Upper lobe of left lung (tissue), 6 donors: ENCODE results near the gene DACT2. TPM values are rescaled to one million over a fixed set of nuclear protein-coding genes. Genes with fewer than 3 reads are reported as not detected.
"Not testable (repeated sequence)": the region's sequence is repeated elsewhere in the genome, so short reads cannot be mapped to it uniquely, and the experiment has no call there.

Experiments used
- ATAC-seq, 2 donors: fragments of 200-7000 bp; cut with Tn5 transposase; one replicate each; pipeline ENCODE4 v1.9.1; 2022; ENCODE audit warnings: mild to moderate bottlenecking in 2 of 2, moderate library complexity in 2 of 2; ENCODE audit not compliant: low FRiP score in 2 of 2
- DNase-seq, 2 donors: peaks; one replicate each; pipeline ENCODE4 v3.0.0-alpha.2; 2019 to 2020
- H3K27ac ChIP-seq, 4 donors: fragments of 200-600 bp; sonication (generic); one replicate each; pipeline ENCODE4 v1.5.1; 2016 to 2019
- H3K27me3 ChIP-seq, 4 donors: fragments of 200-600 bp; sonication (generic); one replicate each; pipeline ENCODE4 v1.5.1; 2017 to 2019
- H3K36me3 ChIP-seq, 4 donors: fragments of 200-600 bp; sonication (generic); one replicate each; pipeline ENCODE4 v1.5.1; 2016 to 2019
- H3K4me1 ChIP-seq, 4 donors: fragments of 200-600 bp; sonication (generic); one replicate each; pipeline ENCODE4 v1.5.1; 2018 to 2019
- H3K4me3 ChIP-seq, 4 donors: fragments of 200-600 bp; sonication (generic); one replicate each; pipeline ENCODE4 v1.5.1; 2017 to 2019; ENCODE audit warnings: mild to moderate bottlenecking in 2 of 4, moderate library complexity in 1 of 4
- H3K9me3 ChIP-seq, 4 donors: fragments of 200-600 bp; sonication (generic); one replicate each; pipeline ENCODE4 v1.5.1; 2018 to 2019
- CTCF ChIP-seq, 6 experiments: fragments of 450-650 bp in 4 of 6; fragments of 200-600 bp in 2 of 6; sonication (generic) in 2 of 6; IDR thresholded peaks; one replicate each; pipeline ENCODE4 v1.5.1; 2016 to 2019; ENCODE audit warnings: antibody characterized with exemption in 6 of 6
- EP300 ChIP-seq, 4 donors: sonication (generic); formaldehyde crosslinking; IDR thresholded peaks; one replicate each; pipeline ENCODE4 v1.5.1; 2017; ENCODE audit warnings: antibody characterized with exemption in 4 of 4, control low read depth in 2 of 4
- POLR2A ChIP-seq, 4 donors: fragments of 450-650 bp; IDR thresholded peaks; one replicate each; pipeline ENCODE4 v1.5.1; 2016 to 2017; ENCODE audit warnings: antibody characterized with exemption in 4 of 4, mild to moderate bottlenecking in 2 of 4
- POLR2AphosphoS5 ChIP-seq, 2 donors: sonication (generic); formaldehyde crosslinking; IDR thresholded peaks; one replicate each; pipeline ENCODE4 v1.5.1; 2017; ENCODE audit warnings: antibody characterized with exemption in 2 of 2
- WGBS, 2 donors: methylation state at CpG; one replicate each; pipeline ENCODE4 v1.1.5; 2017 to 2018; 5-methylcytosine and 5-hydroxymethylcytosine counted together
- total RNA-seq, 6 donors: library from RNA; depleted of rRNA in 4 of 6; stranded (reverse); fragments of >200 nt in 4 of 6; gene quantifications; one replicate each; pipeline versions ENCODE4 v1.1.0 to v1.2.1, GENCODE V29; 2016 to 2021
- donor health status: DM: no; HTN: no; CAD: no; lungs with moderate emphysema.
- donor health status: DM: no; HTN: yes; CAD: no; lungs with severe emphysema.

The DACT2 gene
- total RNA-seq, 6 donors from 2014 or later, result 0.44 to 13.6 (median 3.2) TPM

DNA sequence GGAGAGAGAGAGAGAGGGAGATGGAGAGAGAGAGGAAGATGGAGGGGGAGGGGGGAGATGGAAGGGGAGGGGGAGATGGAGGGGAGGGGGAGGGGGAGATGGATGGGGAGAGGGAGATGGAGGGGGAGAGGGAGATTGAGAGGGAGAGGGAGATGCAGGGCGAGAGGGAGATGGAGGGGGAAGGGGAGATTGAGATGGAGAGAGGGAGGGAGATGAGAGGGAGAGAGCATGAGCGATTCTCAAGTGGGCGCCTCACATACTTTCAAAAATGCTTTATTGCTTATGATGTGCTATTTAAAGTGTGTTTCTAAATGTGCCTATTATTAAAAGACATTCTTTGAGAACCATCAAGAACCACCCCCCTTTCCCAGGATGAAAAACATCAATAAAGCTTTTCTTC is 43.7 kb upstream of the DACT2 start:
- ATAC-seq, result no peak
- H3K9me3 ChIP-seq, result no peaks in the 10 kb centered on the region
- H3K4me3 ChIP-seq, result no peak overlapping the region
- no peak overlapping the region for H3K27ac ChIP-seq
- H3K36me3 ChIP-seq, result no peaks in the 10 kb centered on the region
- no peak for DNase-seq
- 60 to 64% methylated on average over 3 of the region's 3 CpGs for WGBS, 2 donors
- TF ChIP-seq EP300 (IDR thresholded peaks at IDR 0.05) (no peak), POLR2AphosphoS5 (IDR thresholded peaks at IDR 0.05) (no peak)
- H3K27me3 ChIP-seq, result no peaks in the 10 kb centered on the region
- no peaks in the 10 kb centered on the region for H3K4me1 ChIP-seq

DNA sequence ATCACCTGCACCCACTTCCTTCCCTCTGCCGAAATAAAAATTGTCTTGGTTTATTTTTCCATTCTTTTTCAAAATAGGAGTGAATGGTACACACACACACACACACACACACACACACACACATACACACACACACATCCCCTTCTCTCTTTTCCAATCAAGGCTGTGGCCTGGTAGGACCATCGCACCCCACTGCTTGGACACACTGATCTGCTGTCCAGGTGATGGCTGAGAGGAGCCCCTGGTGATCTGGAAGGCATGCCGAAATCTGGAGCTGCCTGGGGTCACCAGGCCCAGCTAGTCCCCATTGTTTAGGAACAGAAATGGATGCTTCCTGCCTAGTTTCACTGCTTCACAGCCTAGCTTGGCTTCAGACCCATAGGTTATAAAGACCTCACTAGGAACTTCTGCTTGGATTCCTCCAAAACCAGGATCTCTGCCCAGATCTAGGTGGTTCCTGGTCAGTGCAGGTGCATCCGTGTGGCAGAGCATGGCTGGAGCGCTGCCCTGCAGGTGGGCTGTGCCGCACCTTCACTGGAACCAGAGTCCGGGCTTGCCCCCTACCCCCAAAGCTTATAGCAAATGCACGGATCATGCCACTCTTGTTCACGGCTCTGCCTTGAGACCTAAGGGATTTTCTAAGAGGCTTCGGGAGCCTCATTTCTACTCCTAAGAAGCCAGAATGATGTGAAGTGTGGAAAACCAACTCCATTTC is 42.9 kb upstream of the DACT2 start:
- H3K27ac ChIP-seq, result no peak overlapping the region
- 78 to 91% methylated on average over 4 to 10 of the region's 10 CpGs for WGBS, 2 donors
- H3K27me3 ChIP-seq, result no peaks in the 10 kb centered on the region
- no peaks in the 10 kb centered on the region for H3K36me3 ChIP-seq
- no peaks in the 10 kb centered on the region for H3K9me3 ChIP-seq
- ATAC-seq (no peak), DNase-seq (peak in 1 of 2 donors; percentile 11)
- no peak overlapping the region for H3K4me3 ChIP-seq
- TF ChIP-seq POLR2AphosphoS5 (IDR thresholded peaks at IDR 0.05) (no peak), EP300 (IDR thresholded peaks at IDR 0.05) (no peak), POLR2A (IDR thresholded peaks at IDR 0.05) (no peak), CTCF (IDR thresholded peaks at IDR 0.05) (no peak)
- H3K4me1 ChIP-seq, result no peaks in the 10 kb centered on the region

DNA sequence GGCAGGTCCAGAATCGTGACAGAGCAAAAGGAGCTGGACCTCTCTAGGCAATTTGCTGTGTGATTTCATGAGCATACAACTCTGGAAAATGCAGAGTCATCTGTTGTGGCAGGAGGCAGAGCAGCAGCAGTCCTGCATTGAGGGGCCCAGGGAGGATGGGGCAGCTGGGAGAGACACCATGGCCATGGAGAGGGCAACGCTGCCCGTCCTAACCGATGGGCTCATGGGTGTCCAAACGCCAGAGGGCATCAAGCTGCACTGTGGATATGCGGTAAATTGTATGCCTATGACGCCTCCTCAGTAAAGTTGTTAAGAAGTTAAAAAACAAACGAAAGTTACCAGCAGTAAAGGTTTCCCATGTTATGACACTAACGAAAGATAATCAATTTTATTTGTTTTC is 42.2 kb upstream of the DACT2 start:
- H3K9me3 ChIP-seq, result no peaks in the 10 kb centered on the region
- 90 to 92% methylated on average over 9 of the region's 9 CpGs for WGBS, 2 donors
- H3K4me3 ChIP-seq, result no peak overlapping the region
- no peak overlapping the region for H3K27ac ChIP-seq
- DNase-seq (peak in 1 of 2 donors; percentile 18), ATAC-seq (no peak)
- no peaks in the 10 kb centered on the region for H3K36me3 ChIP-seq
- TF ChIP-seq POLR2A (IDR thresholded peaks at IDR 0.05) (no peak), CTCF (IDR thresholded peaks at IDR 0.05) (no peak), POLR2AphosphoS5 (IDR thresholded peaks at IDR 0.05) (no peak), EP300 (IDR thresholded peaks at IDR 0.05) (no peak)
- H3K4me1 ChIP-seq, result no peaks in the 10 kb centered on the region
- H3K27me3 ChIP-seq, result no peaks in the 10 kb centered on the region

GRCh38 chr6:168359794-168360193 is 40.2 kb upstream of the DACT2 start:
- WGBS, 2 donors, result 87 to 89% methylated on average over 14 of the region's 14 CpGs
- TF ChIP-seq POLR2A (IDR thresholded peaks at IDR 0.05) (no peak), EP300 (IDR thresholded peaks at IDR 0.05) (no peak), POLR2AphosphoS5 (IDR thresholded peaks at IDR 0.05) (no peak), CTCF (IDR thresholded peaks at IDR 0.05) (no peak)
- Histone ChIP-seq H3K27ac (no peak overlapping the region), H3K9me3 (no peaks in the 10 kb centered on the region), H3K36me3 (no peaks in the 10 kb centered on the region), H3K4me1 (peaks cover 0 to 7% (median 1%) of the 10 kb centered on the region in 4 donors), H3K4me3 (no peak overlapping the region), H3K27me3 (no peaks in the 10 kb centered on the region)
- ATAC-seq (no peak), DNase-seq (peak in 1 of 2 donors; percentile 2)

DNA sequence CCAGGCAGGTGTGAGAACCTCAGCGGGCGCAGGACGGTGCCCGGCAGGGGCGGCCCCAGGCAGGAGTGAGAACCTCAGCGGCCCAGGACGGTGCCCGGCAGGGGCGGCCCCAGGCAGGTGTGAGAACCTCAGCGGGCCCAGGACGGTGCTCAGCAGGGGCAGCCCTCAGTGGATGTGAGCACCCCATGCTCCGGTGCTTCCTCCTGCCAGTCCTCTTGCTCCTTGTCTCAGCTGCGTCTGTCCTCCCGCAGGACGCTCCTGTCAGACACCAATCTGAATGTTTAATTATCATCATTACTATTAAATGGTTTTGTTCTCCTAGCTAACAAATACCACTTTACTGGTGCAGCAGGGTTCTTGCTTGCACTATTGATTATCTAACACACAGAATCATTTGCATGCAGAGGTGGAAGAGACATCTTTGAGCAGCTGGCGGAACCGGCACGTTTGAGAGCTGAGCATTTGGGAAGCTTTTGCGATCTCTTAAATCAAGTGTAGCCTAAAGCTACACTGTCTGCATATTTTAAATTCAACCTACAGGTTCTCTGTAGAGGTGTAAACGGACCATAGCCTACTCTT is 39.4 kb upstream of the DACT2 start:
- H3K4me1 ChIP-seq, result peaks cover 0 to 7% (median 1%) of the 10 kb centered on the region in 4 donors
- no peak for ATAC-seq
- H3K27ac ChIP-seq, result no peak overlapping the region
- peak in 1 of 2 donors; percentile 25 for DNase-seq
- no peaks in the 10 kb centered on the region for H3K9me3 ChIP-seq
- H3K4me3 ChIP-seq, result no peak overlapping the region
- no peaks in the 10 kb centered on the region for H3K27me3 ChIP-seq
- H3K36me3 ChIP-seq, result no peaks in the 10 kb centered on the region
- WGBS, 2 donors, result 89 to 91% methylated on average over 9 to 15 of the region's 20 CpGs
- TF ChIP-seq EP300 (IDR thresholded peaks at IDR 0.05) (no peak), POLR2A (IDR thresholded peaks at IDR 0.05) (no peak), CTCF (IDR thresholded peaks at IDR 0.05) (no peak), POLR2AphosphoS5 (IDR thresholded peaks at IDR 0.05) (no peak)

DNA sequence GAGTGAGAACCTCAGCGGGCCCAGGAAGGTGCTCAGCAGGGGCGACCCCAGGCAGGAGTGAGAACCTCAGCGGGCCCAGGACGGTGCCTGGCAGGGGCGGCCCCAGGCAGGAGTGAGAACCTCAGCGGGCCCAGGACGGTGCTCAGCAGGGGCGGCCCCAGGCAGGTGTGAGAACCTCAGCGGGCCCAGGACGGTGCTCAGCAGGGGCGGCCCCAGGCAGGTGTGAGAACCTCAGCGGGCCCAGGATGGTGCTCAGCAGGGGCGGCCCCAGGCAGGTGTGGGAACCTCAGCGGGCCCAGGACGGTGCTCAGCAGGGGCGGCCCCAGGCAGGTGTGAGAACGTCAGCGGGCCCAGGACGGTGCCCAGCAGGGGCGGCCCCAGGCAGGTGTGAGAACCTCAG is 37.3 kb upstream of the DACT2 start:
- not testable (repeated sequence) for DNase-seq, H3K27me3 ChIP-seq, H3K27ac ChIP-seq, H3K4me1 ChIP-seq, H3K36me3 ChIP-seq, ATAC-seq, H3K9me3 ChIP-seq, H3K4me3 ChIP-seq
- 89% methylated on average over 15 of the region's 20 CpGs; no CpG with 5 or more reads in 1 of the 2 donors for WGBS, 2 donors
